ENCODE results near the gene CCDC106.

Gene CCDC106

DNA sequence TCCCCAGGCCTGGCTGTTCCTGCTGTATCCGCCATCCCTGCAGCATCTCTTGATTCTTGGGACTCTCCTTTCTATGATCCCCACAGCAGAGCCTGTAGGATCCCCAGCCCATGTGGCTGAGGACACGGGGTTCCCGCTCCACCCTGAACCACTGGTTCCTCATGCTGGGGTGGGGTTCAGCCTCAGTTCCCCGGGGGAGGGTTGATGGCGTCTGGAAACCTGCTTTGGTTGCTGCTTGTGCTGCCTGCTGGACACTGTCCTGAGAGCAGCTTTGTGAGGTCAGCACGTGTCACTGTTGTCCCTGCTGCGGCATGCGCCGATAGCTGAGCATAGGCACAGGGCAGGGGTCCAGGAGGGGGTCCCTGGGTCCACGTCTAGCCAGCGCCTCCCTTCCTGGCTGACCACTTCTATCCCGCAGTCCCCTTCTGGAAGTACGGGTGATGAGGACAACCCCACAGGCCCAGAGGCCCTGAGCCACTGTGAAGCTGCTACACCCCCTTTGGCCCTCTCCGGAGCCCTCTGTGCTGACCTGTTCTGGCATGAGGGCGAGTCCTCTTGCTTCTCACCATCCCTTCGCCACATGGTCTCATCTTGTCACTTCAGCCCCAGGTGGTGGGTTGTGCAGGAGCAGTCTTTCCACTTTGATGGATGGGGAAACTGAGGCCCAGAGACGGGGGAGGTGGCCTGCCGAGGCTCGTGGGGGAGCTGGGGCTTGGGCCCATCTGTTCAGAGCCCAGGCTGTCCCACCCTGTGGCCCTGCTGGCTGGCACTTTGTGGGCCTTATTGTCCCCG lies 32.5 kb downstream of the CCDC106 start:
- TF ChIP-seq, protein P1, sequence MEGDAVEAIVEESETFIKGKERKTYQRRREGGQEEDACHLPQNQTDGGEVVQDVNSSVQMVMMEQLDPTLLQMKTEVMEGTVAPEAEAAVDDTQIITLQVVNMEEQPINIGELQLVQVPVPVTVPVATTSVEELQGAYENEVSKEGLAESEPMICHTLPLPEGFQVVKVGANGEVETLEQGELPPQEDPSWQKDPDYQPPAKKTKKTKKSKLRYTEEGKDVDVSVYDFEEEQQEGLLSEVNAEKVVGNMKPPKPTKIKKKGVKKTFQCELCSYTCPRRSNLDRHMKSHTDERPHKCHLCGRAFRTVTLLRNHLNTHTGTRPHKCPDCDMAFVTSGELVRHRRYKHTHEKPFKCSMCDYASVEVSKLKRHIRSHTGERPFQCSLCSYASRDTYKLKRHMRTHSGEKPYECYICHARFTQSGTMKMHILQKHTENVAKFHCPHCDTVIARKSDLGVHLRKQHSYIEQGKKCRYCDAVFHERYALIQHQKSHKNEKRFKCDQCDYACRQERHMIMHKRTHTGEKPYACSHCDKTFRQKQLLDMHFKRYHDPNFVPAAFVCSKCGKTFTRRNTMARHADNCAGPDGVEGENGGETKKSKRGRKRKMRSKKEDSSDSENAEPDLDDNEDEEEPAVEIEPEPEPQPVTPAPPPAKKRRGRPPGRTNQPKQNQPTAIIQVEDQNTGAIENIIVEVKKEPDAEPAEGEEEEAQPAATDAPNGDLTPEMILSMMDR (IDR thresholded peaks at IDR 0.05; ENCODE audit: low read depth, low read length): no peak
- H3K4me3 ChIP-seq (ENCODE audit: low read depth, low read length): no peak overlapping the region
- in situ Hi-C loops (cut with HindIII; ENCODE audit: low sequenced_read_pairs): no loop called here
- no peak for DNase-seq (ENCODE audit: low read depth, low spot score)

DNA sequence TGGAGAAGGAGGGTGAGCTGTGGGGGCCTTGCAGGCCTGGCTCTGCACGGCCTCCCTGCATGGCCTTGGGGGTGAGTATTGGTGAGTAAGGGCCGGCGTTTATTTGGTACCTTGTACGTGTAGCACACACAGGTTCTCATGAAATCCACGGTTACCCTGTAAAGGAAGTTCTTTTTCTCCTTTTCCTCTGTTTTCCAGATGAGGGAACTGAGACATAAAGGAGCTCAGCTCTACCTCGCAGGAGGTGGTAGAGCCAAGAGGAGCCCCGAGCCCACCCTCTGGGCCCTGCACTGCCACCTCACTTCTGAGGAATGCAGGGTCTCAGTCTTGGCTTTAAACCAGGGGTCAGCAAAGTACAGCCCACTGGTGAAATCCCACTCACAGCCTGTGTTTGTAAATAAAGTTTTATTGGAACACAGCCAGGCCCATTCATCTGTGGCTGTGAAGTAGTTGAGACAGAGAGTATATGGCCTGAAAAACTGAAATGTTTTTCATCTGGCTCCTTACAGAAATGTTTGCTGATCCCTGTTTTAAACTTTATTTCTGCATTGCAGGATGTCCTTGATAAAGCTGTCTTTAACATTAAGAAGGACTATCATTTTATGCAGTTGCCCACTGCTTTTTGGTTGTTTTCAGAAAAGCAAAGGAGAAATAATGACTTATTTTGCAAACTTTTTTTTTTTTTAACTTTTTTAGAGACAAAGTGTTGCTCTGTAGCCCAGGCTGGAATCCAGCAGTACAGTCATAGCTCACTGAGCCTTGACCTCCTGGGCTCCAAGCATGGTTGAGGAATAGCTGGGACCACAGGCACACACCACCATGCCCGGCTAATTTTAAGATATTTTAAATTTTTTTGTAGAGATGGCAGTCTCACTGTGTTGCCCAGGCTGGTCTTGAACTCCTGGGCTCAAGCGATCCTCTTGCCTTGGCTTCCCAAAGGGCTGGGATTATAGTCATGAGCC lies 33.4 kb downstream of the CCDC106 start:
- no peak overlapping the region for H3K4me3 ChIP-seq (ENCODE audit: low read depth, low read length)
- in situ Hi-C loops (cut with HindIII; ENCODE audit: low sequenced_read_pairs): no loop called here
- TF ChIP-seq, protein P1 (IDR thresholded peaks at IDR 0.05; ENCODE audit: low read depth, low read length): no peak
- peak; percentile 16 for DNase-seq (ENCODE audit: low read depth, low spot score)

DNA sequence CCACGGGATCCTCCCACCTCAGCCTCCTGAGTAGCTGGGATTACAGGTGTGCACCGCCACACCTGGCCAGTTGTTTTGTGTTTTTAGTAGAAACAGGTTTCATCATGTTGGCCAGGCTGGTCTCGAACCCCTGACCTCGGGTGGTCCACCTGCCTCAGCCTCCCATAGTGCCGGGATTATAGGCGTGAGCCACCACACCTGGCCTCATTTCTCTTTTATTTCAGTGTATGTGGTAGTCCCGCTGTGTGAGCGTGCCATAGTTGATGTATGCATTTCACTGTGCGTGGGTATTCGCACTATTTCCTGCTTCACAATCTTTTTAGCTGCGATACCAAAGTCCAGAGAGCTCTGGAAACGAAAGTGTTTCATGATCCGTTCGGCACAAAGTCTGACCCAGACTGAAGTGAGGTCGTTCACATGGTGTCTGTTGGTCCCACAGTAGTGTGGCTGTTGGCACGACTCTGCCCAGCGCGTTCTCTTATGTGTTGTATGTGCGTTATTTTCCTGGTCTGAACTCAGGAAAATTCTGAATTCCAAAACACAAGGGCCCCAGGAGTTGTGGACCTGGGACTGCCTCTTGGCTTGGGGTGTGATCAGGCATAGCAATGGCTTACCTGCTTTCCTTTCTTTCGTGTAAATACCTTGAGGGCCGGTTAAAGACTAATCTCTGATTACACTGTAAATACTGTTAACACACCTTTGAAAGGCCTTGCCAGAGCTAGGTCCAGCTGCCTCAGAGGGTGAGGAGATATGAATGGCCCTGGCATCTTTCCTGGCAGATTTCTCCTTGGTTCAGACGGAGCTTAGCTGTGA lies 35.6 kb downstream of the CCDC106 start:
- in situ Hi-C loops (cut with HindIII; ENCODE audit: low sequenced_read_pairs): no loop called here
- TF ChIP-seq, protein P1 (IDR thresholded peaks at IDR 0.05; ENCODE audit: low read depth, low read length): no peak
- DNase-seq (ENCODE audit: low read depth, low spot score): no peak
- no peak overlapping the region for H3K4me3 ChIP-seq (ENCODE audit: low read depth, low read length)

DNA sequence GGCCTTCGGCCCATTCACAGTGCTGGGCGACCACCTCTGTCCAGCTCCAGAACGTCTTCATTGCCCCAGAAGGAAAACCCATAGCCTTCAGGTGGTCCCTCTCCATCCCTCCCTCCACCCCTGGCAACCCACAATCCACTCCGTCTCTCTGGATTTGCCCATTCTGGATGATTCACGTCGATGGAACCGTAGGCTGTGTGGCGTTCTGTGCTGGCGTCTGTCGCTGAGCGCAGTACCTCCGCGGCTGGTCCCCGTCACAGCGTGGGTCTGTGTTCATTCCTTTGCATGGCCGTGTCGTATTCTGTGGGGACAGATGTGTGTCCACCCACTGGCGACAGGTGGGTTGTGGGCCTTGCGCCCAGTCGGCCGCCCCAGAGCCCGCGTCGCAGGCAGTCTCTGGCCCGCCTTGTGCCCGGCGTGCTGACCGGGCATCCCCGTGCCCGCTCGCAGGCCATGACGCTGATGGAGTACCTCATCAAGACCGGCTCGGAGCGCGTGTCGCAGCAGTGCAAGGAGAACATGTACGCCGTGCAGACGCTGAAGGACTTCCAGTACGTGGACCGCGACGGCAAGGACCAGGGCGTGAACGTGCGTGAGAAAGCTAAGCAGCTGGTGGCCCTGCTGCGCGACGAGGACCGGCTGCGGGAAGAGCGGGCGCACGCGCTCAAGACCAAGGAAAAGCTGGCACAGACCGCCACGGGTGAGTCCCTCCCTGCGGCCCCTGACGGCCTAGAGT lies 37.1 kb downstream of the CCDC106 start:
- DNase-seq (ENCODE audit: low read depth, low spot score): no peak
- in situ Hi-C loops (cut with HindIII; ENCODE audit: low sequenced_read_pairs): no loop called here
- TF ChIP-seq, protein P1 (IDR thresholded peaks at IDR 0.05; ENCODE audit: low read depth, low read length): no peak
- no peak overlapping the region for H3K4me3 ChIP-seq (ENCODE audit: low read depth, low read length)

DNA sequence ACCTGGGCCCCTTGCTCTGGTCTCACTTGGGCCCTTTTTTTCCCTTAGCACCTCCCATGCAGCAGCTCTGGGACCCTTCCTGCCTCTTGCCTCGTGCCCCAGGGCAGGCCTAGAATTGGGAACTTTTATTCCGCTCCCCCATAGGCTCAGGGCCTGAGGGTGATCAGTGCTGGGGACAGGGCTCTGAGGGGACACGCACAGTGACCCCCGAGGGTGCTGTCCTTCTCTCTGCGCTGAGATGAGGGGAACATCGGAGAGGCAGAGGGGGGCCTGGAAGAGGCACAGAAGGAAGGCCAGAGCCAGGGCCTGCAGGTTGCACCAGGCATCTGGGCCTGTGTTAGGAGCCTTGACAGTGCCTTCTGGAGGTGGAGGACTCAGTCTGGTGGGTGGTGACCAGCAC lies 37.8 kb downstream of the CCDC106 start:
- no peak overlapping the region for H3K4me3 ChIP-seq (ENCODE audit: low read depth, low read length)
- in situ Hi-C loops (cut with HindIII; ENCODE audit: low sequenced_read_pairs): no loop called here
- TF ChIP-seq, protein P1 (IDR thresholded peaks at IDR 0.05; ENCODE audit: low read depth, low read length): no peak
- no peak for DNase-seq (ENCODE audit: low read depth, low spot score)
